MV-4-11 (cell line): ENCODE results near the gene PCDHGA7.
"Not testable (repeated sequence)": the region's sequence is repeated elsewhere in the genome, so short reads cannot be mapped to it uniquely, and the experiment has no call there.

Experiments used
- DNase-seq: peaks from one replicate; lab custom pipeline; 2025; lab: John Stamatoyannopoulos, UW

The PCDHGA7 gene

GRCh38 chr5:141382469-141383294 is at the start of gene PCDHGA7:
PCDHGA7 (plus strand) TSS chr5:141382742; CDS start chr5:141382900, 158 bp downstream.
- no peak for DNase-seq

GRCh38 chr5:141338538-141339306 is 43.8 kb upstream of the PCDHGA7 start, which contains the start of gene PCDHGA2:
PCDHGA2 (plus strand) TSS chr5:141338760.
- no peak for DNase-seq

- not testable (repeated sequence) for DNase-seq
These were observed 41.7 kb upstream of the PCDHGA7 start for GRCh38 chr5:141340781-141341354.

- no peak for DNase-seq
These were observed 39.8 kb upstream of the PCDHGA7 start for GRCh38 chr5:141342773-141343172.

- DNase-seq, result no peak
These were observed 39.1 kb upstream of the PCDHGA7 start, which contains the start of gene PCDHGA3 for GRCh38 chr5:141343242-141343952. PCDHGA3 (plus strand) TSS chr5:141343829; CDS start chr5:141344034, 205 bp downstream.

- DNase-seq, result no peak
These were observed 38.5 kb upstream of the PCDHGA7 start for GRCh38 chr5:141343953-141344463.

GRCh38 chr5:141345327-141345726 is 37.2 kb upstream of the PCDHGA7 start:
- no peak for DNase-seq

- DNase-seq, result not testable (repeated sequence)
These were observed 36.5 kb upstream of the PCDHGA7 start for GRCh38 chr5:141346017-141346416.

GRCh38 chr5:141349917-141350619 is 32.5 kb upstream of the PCDHGA7 start, which contains the start of gene PCDHGB1:
PCDHGB1 (plus strand) TSS chr5:141350099; CDS start chr5:141350261, 162 bp downstream.
- no peak for DNase-seq

GRCh38 chr5:141351591-141351990 is 31.0 kb upstream of the PCDHGA7 start:
- DNase-seq, result no peak

GRCh38 chr5:141354900-141355469 is 27.6 kb upstream of the PCDHGA7 start, which contains the start of gene PCDHGA4:
PCDHGA4 (plus strand) TSS chr5:141355021; CDS start chr5:141355108, 87 bp downstream.
- no peak for DNase-seq

GRCh38 chr5:141355641-141356040 is 26.9 kb upstream of the PCDHGA7 start:
- DNase-seq, result no peak

- no peak for DNase-seq
These were observed 26.4 kb upstream of the PCDHGA7 start for GRCh38 chr5:141356133-141356532.

GRCh38 chr5:141356950-141357349 is 25.6 kb upstream of the PCDHGA7 start:
- no peak for DNase-seq

- DNase-seq, result peak; percentile 82
These were observed 22.6 kb upstream of the PCDHGA7 start, which contains the start of gene PCDHGB2 for GRCh38 chr5:141359790-141360426. PCDHGB2 (plus strand) TSS chr5:141359994; CDS start chr5:141360136, 142 bp downstream.

- no peak for DNase-seq
These were observed 21.9 kb upstream of the PCDHGA7 start for GRCh38 chr5:141360685-141361084.

GRCh38 chr5:141362719-141363118 is 19.8 kb upstream of the PCDHGA7 start:
- DNase-seq, result peak; percentile 81

GRCh38 chr5:141363952-141364660 is 18.4 kb upstream of the PCDHGA7 start, which contains the start of gene PCDHGA5:
PCDHGA5 (plus strand) TSS chr5:141364162; CDS start chr5:141364331, 169 bp downstream.
- DNase-seq, result no peak
